Neural progenitor cell (in vitro differentiated cells): ENCODE measurements around the gene TAS2R14. TPM values are rescaled to one million over a fixed set of nuclear protein-coding genes. Genes with fewer than 3 reads are reported as not detected.

Experiments used
- DNase-seq: peaks from one replicate; pipeline ENCODE4 v3.0.0-alpha.2; 2016; ENCODE audit warnings: low spot score
- H2AFZ ChIP-seq: fragments of 200-600 bp; sonication (generic); replicated peaks from 2 replicates; pipeline ENCODE4 v1.6.1; 2016; ENCODE audit warnings: antibody characterized with exemption
- H3F3A ChIP-seq: fragments of 200-600 bp; sonication (generic); 2 replicates; pipeline ENCODE4 v1.6.1; 2016; ENCODE audit warnings: antibody characterized with exemption, low read depth
- H3K27ac ChIP-seq: fragments of 200-600 bp; sonication (generic); 2 replicates; pipeline ENCODE4 v1.5.1; 2016; ENCODE audit warnings: mild to moderate bottlenecking
- H3K27me3 ChIP-seq: fragments of 200-600 bp; sonication (generic); 2 replicates; pipeline ENCODE4 v1.6.1; 2016; ENCODE audit warnings: mild to moderate bottlenecking, moderate library complexity
- H3K36me3 ChIP-seq: fragments of 200-600 bp; sonication (generic); 2 replicates; pipeline ENCODE4 v1.5.1; 2016
- H3K4me1 ChIP-seq: fragments of 200-600 bp; sonication (generic); 2 replicates; pipeline ENCODE4 v1.6.1; 2016; ENCODE audit warnings: mixed run types
- H3K4me2 ChIP-seq: fragments of 200-600 bp; sonication (generic); 2 replicates; pipeline ENCODE4 v1.6.1; 2016
- H3K4me3 ChIP-seq: fragments of 200-600 bp; sonication (generic); 2 replicates; pipeline ENCODE4 v1.5.1; 2016
- H3K79me2 ChIP-seq: fragments of 200-600 bp; sonication (generic); 2 replicates; pipeline ENCODE4 v1.6.1; 2016; ENCODE audit warnings: low read depth
- H3K9ac ChIP-seq: fragments of 200-600 bp; sonication (generic); 2 replicates; pipeline ENCODE4 v1.6.1; 2016
- H3K9me3 ChIP-seq: fragments of 200-600 bp; sonication (generic); 2 replicates; pipeline ENCODE4 v1.5.1; 2016; ENCODE audit warnings: low read depth
- H4K20me1 ChIP-seq: fragments of 200-600 bp; sonication (generic); 2 replicates; pipeline ENCODE4 v1.6.1; 2016; ENCODE audit warnings: low read depth
- H3K27ac Mint-ChIP-seq: 3 replicates; pipeline ENCODE4 v1.8.0; 2021; ENCODE audit warnings: mixed read lengths
- H3K27me3 Mint-ChIP-seq: 2 replicates; pipeline ENCODE4 v1.8.0; 2022; ENCODE audit warnings: low read depth, mild to moderate bottlenecking, inconsistent platforms, moderate library complexity, mixed read lengths; ENCODE audit not compliant: insufficient read depth
- H3K36me3 Mint-ChIP-seq: 3 replicates; pipeline ENCODE4 v1.8.0; 2021; ENCODE audit warnings: mixed read lengths
- H3K4me1 Mint-ChIP-seq: 3 replicates; pipeline ENCODE4 v1.8.0; 2021; ENCODE audit warnings: mixed read lengths
- H3K4me3 Mint-ChIP-seq: 3 replicates; pipeline ENCODE4 v1.8.0; 2021; ENCODE audit warnings: mild to moderate bottlenecking, moderate library complexity, mixed read lengths
- H3K9me3 Mint-ChIP-seq: 3 replicates; pipeline ENCODE4 v1.8.0; 2020; ENCODE audit warnings: mixed read lengths
- EZH2 ChIP-seq: fragments of 200-600 bp; sonication (generic); IDR thresholded peaks from 2 replicates; pipeline ENCODE4 v1.6.1; 2017; ENCODE audit warnings: antibody characterized with exemption, mild to moderate bottlenecking, moderate library complexity
- EZH2phosphoT487 ChIP-seq: fragments of 200-600 bp; sonication (generic); IDR thresholded peaks from 2 replicates; pipeline ENCODE4 v1.6.1; 2017; ENCODE audit warnings: antibody characterized with exemption
- total RNA-seq: library from RNA; depleted of rRNA; stranded (reverse); fragments of >200 nt; gene quantifications from 2 replicates; pipeline ENCODE4 v1.2.3, GENCODE V29; 2015; ENCODE audit warnings: low replicate concordance
- TF ChIP-seq, protein P1 (sequence below): fragments of 200-600 bp; sonication (generic); IDR thresholded peaks from 2 replicates; pipeline ENCODE4 v1.5.1; 2017; ENCODE audit warnings: antibody characterized with exemption, mild to moderate bottlenecking

TAS2R14 gene
- total RNA-seq, 1 donor from 2014 or later: 7.0 TPM

DNA sequence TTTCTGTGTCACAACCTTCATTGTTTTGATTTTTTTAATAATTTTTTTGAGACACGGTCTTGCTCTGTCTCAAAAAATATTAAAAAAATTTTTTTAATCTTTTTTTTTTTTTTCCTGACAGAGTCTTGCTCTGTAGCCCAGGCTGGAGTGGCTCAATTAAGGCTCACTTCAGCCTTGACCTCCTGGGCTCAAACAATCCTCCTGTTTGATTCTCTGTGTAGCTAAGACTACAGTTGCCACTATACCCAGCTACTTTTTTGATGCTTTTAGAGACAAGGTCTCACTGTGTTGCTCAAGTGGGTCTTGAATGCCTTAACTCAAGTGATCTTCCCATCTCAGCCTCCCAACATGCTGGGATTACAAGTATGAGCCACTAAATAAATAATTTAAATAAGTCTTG is 19.3 kb downstream of the TAS2R14 start:
- Histone ChIP-seq H3F3A (no peaks in the 10 kb centered on the region), H3K79me2 (no peaks in the 10 kb centered on the region), H3K27ac (no peak overlapping the region), H3K9me3 (no peaks in the 10 kb centered on the region), H3K36me3 (no peaks in the 10 kb centered on the region), H4K20me1 (no peaks in the 10 kb centered on the region), H3K4me3 (no peak overlapping the region), H3K4me2 (no peak overlapping the region), H3K4me1 (no peaks in the 10 kb centered on the region), H3K9ac (no peak overlapping the region), H2AFZ (no peak overlapping the region), H3K27me3 (no peaks in the 10 kb centered on the region)
- TF ChIP-seq EZH2phosphoT487: no peak
- TF ChIP-seq, protein P1, sequence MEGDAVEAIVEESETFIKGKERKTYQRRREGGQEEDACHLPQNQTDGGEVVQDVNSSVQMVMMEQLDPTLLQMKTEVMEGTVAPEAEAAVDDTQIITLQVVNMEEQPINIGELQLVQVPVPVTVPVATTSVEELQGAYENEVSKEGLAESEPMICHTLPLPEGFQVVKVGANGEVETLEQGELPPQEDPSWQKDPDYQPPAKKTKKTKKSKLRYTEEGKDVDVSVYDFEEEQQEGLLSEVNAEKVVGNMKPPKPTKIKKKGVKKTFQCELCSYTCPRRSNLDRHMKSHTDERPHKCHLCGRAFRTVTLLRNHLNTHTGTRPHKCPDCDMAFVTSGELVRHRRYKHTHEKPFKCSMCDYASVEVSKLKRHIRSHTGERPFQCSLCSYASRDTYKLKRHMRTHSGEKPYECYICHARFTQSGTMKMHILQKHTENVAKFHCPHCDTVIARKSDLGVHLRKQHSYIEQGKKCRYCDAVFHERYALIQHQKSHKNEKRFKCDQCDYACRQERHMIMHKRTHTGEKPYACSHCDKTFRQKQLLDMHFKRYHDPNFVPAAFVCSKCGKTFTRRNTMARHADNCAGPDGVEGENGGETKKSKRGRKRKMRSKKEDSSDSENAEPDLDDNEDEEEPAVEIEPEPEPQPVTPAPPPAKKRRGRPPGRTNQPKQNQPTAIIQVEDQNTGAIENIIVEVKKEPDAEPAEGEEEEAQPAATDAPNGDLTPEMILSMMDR: no peak
- TF ChIP-seq EZH2: no peak
- Mint-ChIP-seq H3K27me3 (no peaks in the 10 kb centered on the region), H3K27ac (no peak overlapping the region), H3K9me3 (no peaks in the 10 kb centered on the region), H3K36me3 (no peaks in the 10 kb centered on the region), H3K4me3 (no peak overlapping the region), H3K4me1 (no peaks in the 10 kb centered on the region)
- DNase-seq: no peak

DNA sequence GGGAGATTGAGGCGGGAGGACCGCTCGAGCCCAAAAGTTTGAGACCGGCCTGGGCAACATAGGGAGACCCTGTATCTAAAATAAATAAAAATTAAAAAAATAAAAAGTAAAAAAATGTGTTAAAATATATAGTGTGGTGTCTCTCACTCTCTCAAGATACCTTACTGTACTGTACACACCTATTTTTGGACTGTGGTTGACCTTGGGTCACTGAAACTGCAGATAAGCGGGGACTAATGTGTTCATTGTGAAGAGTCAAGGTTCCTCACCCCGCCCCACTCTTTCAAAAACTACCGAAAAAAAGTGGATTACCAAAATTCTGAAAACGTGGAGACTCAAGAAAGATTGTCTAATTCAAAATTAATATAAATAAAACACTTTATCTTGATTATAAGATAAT is 28.7 kb downstream of the TAS2R14 start:
- H3K27me3 Mint-ChIP-seq: no peaks in the 10 kb centered on the region
- no peaks in the 10 kb centered on the region for H3K79me2 ChIP-seq
- peaks cover 4% of the 10 kb centered on the region for H3K36me3 ChIP-seq
- H3K4me1 Mint-ChIP-seq: no peaks in the 10 kb centered on the region
- no peak for DNase-seq
- no peak overlapping the region for H3K27ac ChIP-seq
- no peaks in the 10 kb centered on the region for H3K27me3 ChIP-seq
- no peak overlapping the region for H3K9ac ChIP-seq
- H3K27ac Mint-ChIP-seq: no peak overlapping the region
- TF ChIP-seq, protein P1: no peak
- TF ChIP-seq EZH2phosphoT487 (no peak), EZH2 (no peak)
- H3K36me3 Mint-ChIP-seq: peaks cover 9% of the 10 kb centered on the region
- no peaks in the 10 kb centered on the region for H3F3A ChIP-seq
- H3K9me3 Mint-ChIP-seq: no peaks in the 10 kb centered on the region
- H3K4me2 ChIP-seq: no peak overlapping the region
- no peaks in the 10 kb centered on the region for H3K9me3 ChIP-seq
- no peak overlapping the region for H2AFZ ChIP-seq
- H3K4me1 ChIP-seq: no peaks in the 10 kb centered on the region
- no peak overlapping the region for H3K4me3 Mint-ChIP-seq
- H3K4me3 ChIP-seq: no peak overlapping the region
- no peaks in the 10 kb centered on the region for H4K20me1 ChIP-seq

DNA sequence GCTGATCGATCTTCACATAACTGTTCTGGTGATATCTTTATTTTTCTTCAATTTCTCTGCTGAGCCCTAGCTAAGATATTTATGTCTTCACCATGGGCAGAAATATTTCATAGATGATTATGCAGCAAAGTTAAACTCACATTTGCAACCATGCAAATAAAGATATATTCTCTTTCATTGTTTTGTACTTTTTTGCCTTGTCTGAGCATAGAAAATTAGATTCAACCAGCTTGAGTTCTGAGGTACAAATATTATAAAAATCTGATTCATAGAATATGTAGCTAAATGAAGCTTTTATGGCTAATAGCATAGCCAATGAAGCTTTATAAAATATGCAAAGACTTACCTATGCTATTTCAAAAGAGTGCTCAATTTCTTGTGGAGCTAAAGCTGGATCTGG is 29.6 kb downstream of the TAS2R14 start, which contains the start of gene TAS2R13:
Gene TAS2R13, minus strand, starts transcription at position 101 of the 400 bp plus-strand sequence. CDS start 264 bp downstream, outside the sequence.
- Mint-ChIP-seq H3K27ac (no peak within 1 kb of the TSS), H3K9me3 (peaks cover 8% of the 10 kb centered on the region), H3K4me1 (no peaks in the 10 kb centered on the region), H3K4me3 (no peak within 1 kb of the TSS), H3K27me3 (no peaks in the 10 kb centered on the region), H3K36me3 (peaks cover 15% of the 10 kb centered on the region)
- Histone ChIP-seq H3K36me3 (peaks cover 7% of the 10 kb centered on the region), H3K27me3 (no peaks in the 10 kb centered on the region), H3K4me1 (no peaks in the 10 kb centered on the region), H3K9me3 (peaks cover 3% of the 10 kb centered on the region), H3K27ac (no peak within 1 kb of the TSS), H3F3A (no peaks in the 10 kb centered on the region), H2AFZ (no peak within 1 kb of the TSS), H3K4me2 (no peak within 1 kb of the TSS), H3K4me3 (no peak within 1 kb of the TSS), H3K79me2 (no peaks in the 10 kb centered on the region), H3K9ac (no peak within 1 kb of the TSS), H4K20me1 (no peaks in the 10 kb centered on the region)
- TF ChIP-seq EZH2phosphoT487 (no peak), EZH2 (no peak)
- TF ChIP-seq, protein P1: no peak
- DNase-seq: no peak
